Left lobe of liver (tissue), 2 donors: Measurements from ENCODE around the gene TRIM56. TPM values are rescaled to one million over a fixed set of nuclear protein-coding genes. Genes with fewer than 3 reads are reported as not detected.
"Not testable (repeated sequence)": the region's sequence is repeated elsewhere in the genome, so short reads cannot be mapped to it uniquely, and the experiment has no call there.

ENCODE experiments used
- ATAC-seq: fragments of 200-7000 bp; cut with Tn5 transposase; one replicate; pipeline ENCODE4 v1.9.1; 2020; ENCODE audit warnings: mild to moderate bottlenecking, moderate library complexity
- DNase-seq: peaks from one replicate; pipeline ENCODE4 v3.0.0-alpha.2; 2020; ENCODE audit warnings: low spot score
- total RNA-seq: library from RNA; stranded (reverse); gene quantifications from one replicate; pipeline ENCODE4 v1.2.1, GENCODE V29; 2021
- donor health status: DM: no; HTN: no; CAD: no; lungs with moderate emphysema.
- donor health status: DM: no; HTN: yes; CAD: no.

TRIM56 gene
- total RNA-seq, 1 donor from 2014 or later = 23.5 TPM

DNA sequence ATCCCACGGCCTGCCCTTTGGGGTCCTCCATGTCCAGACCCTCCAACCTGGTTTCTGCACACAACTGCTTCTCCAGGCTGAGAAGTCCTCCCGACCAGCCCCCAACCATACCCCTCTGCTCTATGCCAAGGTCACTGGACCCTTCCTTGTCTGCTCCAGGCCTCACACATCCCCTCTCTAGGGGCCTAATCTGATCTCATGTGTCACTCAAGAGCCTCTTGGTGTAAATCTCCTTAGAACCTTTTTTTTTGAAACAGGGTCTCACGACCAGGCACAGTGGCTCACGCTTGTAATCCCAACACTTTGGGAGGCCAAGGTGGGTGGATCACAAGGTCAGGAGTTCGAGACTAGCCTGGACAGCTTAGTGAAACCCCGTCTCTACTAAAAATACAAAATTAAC is 24.1 kb downstream of the TRIM56 start:
- DNase-seq (no peak), ATAC-seq (no peak)

DNA sequence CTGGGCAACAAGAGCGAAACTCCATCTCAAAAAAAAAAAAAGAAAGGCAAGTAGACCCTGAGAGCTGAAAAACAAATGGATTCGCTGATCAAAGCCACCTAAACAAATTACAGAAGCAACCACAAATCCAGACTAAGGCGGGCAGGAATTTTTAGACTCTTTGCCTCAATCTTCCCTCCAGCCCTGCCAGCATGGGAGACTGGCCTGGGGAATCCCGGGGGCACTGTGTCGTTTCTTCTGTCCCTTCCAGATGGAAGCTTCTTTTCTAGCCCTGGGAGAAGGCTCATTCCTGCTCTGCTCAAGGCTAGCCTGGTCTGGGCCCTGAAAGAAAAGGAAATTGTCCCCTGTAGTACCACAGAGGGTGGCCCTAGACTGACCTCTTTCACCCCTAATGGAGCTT is 26.0 kb downstream of the TRIM56 start:
- DNase-seq (no peak), ATAC-seq (no peak)

DNA sequence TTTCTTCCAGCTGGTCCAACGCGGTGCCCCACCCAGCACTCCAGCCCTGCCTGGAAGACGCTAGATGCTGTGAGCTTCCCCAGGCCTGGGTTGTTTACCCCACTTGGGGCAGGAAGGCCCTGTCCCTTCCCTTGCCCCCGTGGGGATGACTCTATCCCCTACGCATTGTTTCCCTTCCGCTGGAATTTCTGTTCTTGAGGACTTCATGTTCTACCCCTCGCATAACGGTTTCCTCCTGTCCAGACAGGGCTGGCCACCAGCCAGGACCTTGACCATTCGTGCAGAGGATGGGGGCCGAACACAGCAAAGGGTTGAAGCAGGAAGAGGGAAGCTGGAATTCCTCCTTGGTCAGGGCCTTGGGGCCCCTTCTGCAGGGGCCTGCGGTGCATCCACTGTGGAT is 27.0 kb downstream of the TRIM56 start:
- peak; percentile 53 for ATAC-seq
- DNase-seq = peak; percentile 56

DNA sequence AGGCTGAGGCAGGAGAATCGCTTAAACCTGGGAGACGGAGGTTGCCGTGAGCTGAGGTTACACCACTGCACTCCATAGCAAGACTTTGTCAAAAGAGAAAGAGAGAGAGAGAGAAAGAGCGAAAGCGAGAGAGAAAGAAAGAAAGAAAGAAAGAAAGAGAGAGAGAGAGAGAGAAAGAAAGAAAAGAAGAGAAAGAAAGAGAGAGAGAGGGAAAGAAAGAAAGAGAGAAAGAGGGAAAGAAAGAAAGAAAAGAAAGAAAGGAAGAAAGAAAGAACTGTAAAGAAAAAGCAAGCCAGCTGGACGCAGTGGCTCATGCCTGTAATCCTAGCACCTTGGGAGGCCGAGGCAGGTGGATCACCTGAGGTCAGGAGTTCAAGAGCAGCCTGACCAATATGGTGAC is 27.9 kb downstream of the TRIM56 start:
- not testable (repeated sequence) for DNase-seq, ATAC-seq

DNA sequence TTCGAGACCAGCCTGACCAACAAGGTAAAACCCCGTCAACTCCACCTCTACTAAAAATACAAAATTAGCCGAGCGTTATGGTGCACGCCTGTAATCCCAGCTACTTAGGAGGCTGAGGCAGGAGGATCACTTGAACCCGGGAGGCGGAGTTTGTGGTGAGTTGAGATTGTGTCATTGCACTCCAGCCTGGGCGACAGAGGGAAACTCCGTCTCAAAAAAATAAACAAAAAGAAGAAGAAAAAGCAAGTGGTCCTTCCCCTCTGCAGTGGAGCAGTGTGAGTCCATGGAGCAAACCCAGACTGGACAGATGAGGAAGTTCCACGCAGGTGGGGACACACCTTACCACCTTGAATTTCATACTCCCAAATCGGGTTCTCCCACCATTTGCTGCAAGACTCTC is 28.6 kb downstream of the TRIM56 start:
- ATAC-seq (no peak), DNase-seq (no peak)

DNA sequence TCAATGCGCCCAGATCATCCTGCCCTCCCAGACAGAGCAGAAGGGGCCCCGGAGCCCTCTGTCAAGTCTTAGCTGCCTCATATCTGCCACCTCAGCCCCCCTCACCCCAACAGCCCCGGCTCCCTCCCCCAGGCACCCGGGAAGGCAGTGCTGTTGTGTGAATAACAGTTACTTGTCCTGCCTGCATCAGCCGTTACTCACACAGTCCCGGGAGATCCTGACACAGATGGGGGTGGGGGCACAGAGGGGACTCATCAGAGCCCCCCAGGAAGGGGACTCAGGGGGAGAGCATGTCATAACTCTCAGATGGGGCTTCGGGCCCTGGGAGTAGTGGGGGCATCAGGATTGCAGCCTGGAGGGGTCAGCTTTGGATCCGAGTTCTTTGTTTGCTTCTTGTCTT is 29.2 kb downstream of the TRIM56 start:
- ATAC-seq (no peak), DNase-seq (no peak)

DNA sequence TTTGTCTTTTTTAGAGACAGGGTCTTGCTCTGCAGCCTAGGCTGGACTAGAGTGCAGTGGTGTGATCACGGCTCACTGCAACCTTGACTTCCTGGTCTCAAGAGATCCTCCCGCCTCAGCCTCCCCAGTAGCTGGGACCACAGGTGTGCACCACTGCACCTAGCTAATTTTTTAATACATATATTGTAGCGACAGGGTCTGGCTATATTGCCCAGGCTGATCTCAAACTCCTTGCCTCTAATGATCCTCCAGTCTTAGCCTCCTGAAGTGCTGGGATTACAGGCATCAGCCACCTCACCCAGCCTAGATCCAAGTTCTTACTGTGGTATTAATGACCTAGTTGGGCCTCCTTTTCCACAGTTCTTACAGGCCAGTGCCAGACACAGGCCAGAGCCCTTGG is 29.9 kb downstream of the TRIM56 start:
- ATAC-seq = no peak
- DNase-seq = no peak

DNA sequence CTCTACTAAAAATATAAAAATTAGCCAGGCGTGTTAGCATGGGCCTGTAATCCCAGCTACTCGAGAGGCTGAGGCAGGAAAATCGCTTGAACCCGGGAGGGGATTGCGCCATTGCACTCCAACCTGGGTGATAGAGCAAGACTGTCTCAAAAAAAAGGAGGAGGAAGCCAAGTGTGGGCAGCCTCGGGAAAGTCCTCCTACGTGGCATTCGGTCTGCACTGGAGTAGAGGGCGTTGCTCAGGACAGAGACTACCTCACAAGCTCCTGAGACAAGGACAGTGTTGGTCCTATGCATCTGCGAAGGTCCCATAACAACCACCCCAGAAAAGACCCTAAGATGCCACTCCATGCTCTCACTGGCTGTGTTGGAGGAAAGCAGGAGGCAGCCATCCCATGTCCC is 31.6 kb downstream of the TRIM56 start:
- ATAC-seq = no peak
- no peak for DNase-seq

DNA sequence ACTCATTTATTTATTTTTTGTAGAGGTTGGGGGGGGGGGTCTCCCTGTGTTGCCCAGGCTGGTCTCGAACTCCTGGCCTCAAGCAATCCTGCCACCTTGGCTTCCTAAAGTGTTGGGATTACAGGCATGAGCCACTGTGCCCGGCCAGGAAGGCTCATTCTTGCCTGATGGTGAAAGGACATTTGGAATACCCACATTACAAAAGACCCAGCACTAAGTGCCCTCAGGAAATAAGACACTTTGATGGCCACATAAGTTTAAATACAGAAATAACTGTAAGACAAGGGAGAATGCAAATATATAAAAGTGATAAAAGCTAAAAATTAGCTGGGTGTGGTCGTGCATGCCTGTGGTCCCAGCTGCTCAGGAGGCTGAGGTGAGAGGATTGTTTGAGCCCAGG is 33.6 kb downstream of the TRIM56 start:
- ATAC-seq (no peak), DNase-seq (no peak)

DNA sequence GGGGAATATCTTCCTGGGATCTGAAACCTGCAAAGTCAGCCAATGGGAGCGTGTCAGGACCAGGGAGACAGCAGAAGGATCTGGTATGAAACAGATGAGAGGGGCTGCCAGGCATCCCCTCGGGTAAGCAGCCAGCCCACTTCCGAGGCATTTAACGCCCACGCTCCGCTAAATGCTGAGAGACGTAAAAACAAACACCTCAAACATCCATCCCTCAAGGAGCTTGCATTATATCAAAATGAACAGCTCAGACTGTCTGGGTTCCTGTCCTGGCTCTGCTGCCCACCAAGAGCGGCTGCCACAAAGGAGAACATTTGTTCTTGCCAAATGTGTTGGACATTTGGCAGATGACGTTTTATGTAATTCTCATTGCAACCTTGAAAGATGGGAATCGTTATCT is 34.6 kb downstream of the TRIM56 start:
- ATAC-seq = no peak
- DNase-seq = no peak

DNA sequence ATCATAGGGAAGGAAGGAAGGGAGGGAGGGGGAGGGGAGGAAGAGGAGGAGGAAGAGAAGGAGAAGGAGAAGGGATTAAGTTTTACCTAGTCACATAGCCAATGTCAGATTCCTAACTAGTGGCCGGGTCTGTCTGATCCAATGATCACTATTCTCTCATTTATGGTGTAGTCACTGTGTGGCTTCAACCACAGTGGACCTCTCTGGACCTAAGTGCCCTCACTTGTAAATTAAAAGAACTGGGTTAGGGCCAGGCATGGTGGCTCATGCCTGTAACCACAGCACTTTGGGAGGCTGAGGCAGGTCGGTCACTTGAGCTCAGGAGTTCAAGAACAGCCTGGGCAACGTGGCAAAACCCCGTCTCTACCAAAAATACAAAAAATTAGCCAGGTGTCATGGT is 35.0 kb downstream of the TRIM56 start:
- no peak for DNase-seq
- no peak for ATAC-seq

DNA sequence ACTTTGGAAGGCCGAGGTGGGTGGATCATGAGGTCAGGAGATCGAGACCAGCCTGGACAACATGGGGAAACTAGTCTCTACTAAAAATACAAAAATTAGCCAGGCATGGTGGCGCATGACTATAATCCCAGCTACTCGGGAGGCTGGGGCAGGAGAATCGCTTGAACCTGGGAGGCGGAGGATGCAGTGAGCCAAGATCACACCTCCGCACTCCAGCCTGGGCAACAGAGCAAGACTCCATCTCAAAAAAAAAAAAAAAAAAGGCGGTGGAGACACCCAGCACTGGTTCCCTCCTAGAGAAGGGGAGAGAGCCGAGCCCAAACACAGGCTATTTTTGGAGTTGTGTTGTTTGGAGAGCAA is 36.3 kb downstream of the TRIM56 start:
- not testable (repeated sequence) for ATAC-seq, DNase-seq

DNA sequence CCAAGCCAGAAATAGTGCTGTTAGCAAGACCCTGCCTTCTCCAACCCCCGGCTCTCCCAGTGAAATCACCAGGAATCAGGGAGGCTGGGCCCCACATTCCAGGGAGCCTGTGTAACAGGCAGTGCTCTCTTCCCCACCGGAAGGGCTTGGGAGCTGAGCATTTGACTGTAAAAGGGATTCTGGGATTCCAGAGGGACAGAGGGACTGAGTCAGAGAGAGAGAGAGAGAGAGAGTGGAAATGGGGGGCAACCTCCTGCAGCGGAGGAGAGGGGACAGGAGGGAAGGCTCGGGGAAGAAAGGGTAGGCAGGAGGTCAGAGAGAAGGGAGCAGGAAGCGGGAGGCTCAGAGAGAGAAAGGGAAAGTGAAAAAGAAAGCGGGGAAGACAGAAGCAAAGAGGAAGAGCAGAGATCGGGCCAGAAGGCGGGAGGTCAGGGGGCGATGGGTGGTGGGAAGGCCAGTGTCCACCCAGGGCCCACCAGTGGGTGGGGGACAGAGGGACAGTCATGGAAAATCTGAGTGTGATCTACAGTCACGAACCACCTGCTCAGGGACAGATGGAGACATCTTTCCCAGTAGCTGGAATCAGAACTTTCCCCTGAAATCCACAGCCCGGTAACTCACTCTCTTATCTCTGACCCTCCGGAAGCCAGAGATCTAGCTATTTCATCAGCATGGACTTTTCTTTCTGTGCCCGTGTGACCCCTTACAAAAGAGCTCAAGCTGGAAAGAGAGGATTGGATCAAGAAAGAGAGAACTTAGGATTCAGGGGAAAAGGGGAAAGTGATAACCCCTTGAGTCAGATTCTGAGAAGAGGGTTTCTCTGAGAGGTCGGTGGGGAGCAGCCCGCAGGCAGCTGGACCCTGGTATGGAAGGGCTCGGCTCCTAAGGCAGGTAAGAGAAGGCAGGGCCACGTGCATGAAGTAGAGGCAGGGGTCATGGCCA is 37.0 kb downstream of the TRIM56 start:
- ATAC-seq = peak; percentile 29

DNA sequence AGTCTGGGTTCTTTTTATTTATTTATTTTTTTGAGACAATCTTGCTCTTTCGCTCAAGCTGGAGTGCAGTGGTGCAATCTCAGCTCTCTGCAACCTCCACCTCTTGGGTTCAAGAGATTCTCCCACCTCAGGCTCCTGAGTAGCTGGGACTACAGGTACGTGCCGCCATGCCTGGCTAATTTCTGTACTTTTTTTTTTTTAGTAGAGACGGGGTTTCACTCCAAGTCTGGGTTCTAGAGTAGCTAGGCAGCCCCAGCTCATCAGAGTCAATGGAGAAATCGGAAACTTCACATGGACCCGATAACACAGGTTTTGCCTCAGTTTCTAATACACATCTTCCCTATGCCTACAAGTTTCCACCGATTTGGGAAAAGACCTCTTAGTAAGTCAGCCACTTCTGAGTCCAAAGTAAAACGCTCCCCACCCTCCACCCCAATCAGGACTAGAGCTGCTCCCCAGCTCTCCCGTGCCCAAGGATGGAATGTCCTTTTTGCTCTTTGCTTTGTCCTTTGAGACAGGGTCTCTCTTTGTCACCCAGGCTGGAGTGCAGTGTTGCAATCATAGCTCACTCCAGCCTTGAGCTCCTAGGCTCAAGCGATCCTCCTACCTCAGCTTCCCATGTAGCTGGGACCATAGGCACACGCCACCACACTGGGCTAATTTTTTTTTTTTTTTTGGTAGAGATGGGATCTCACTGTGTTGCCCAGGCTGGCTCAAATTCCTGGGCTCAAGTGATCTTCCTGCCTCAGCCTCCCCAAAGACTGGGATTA is 37.8 kb downstream of the TRIM56 start:
- no peak for ATAC-seq

More for the DNA sequence above, 37.0 kb downstream of the TRIM56 start:
- peak; percentile 68 for DNase-seq

DNA sequence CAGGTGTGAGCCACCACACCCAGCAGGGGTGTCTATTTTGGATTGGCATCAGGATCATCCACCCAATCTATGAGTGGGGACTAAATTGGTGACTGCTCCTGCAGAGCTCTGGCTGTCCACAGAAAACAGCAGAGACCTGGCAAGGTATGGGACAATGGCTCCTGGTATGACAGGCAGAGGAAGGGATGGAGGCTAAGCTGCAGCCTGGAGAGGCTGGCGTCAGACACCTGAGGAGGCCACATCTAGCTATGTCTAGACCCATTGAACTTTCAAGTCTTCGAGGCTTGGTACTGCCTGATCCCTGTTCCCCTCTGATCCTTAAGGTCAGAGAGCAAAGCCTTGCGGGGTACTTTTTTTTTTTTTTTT is 38.4 kb downstream of the TRIM56 start:
- ATAC-seq (no peak), DNase-seq (no peak)

More for the DNA sequence above, 37.8 kb downstream of the TRIM56 start:
- DNase-seq = no peak

DNA sequence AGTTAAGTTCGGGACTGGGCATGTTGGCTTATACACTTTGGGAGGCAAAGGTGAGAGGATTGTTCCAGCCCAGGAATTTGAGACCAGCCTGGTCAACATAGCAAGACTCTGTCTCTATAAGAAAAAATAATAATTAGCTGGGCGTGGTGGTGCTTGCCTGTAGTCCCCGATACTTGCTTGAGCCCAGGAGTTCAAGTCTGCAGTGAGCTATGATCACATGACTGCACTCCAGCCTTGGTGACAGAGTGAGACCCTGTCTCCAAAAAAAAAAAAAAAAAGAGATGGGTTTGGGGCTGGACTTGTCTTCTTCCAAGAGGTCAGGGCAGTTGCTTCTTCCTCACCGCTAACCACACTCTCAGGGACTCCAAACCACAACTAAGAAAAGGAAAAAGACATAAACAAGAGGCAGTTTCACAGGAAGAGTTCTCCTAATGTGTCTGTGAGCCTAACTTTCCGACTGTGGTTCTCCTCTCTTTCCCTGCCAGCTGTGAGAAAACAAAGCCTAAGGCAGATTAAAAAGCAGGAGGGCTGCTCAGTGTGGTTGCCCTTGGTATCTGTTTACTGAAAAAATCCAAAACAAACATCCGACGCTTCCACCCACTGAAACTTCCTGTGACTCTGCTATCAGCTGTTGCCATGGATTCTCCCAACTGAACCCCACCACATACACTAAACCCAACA is 39.2 kb downstream of the TRIM56 start:
- DNase-seq (peak; percentile 59), ATAC-seq (peak; percentile 19)

DNA sequence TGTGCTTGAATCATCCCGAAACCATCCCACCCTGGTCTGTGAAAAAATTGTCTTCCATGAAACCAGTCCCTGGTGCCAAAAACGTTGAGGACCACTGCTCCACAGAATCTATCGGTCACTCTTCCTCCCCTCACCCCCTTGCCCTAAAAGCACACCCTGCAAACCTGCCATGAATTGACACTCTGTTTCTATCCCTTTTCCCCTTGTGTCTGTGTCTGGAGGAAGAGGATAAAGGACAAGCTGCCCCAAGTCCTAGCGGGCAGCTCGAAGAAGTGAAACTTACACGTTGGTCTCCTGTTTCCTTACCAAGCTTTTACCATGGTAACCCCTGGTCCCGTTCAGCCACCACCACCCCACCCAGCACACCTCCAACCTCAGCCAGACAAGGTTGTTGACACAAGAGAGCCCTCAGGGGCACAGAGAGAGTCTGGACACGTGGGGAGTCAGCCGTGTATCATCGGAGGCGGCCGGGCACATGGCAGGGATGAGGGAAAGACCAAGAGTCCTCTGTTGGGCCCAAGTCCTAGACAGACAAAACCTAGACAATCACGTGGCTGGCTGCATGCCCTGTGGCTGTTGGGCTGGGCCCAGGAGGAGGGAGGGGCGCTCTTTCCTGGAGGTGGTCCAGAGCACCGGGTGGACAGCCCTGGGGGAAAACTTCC is 40.8 kb downstream of the TRIM56 start:
- peak; percentile 96 for DNase-seq
- peak; percentile 60 for ATAC-seq

DNA sequence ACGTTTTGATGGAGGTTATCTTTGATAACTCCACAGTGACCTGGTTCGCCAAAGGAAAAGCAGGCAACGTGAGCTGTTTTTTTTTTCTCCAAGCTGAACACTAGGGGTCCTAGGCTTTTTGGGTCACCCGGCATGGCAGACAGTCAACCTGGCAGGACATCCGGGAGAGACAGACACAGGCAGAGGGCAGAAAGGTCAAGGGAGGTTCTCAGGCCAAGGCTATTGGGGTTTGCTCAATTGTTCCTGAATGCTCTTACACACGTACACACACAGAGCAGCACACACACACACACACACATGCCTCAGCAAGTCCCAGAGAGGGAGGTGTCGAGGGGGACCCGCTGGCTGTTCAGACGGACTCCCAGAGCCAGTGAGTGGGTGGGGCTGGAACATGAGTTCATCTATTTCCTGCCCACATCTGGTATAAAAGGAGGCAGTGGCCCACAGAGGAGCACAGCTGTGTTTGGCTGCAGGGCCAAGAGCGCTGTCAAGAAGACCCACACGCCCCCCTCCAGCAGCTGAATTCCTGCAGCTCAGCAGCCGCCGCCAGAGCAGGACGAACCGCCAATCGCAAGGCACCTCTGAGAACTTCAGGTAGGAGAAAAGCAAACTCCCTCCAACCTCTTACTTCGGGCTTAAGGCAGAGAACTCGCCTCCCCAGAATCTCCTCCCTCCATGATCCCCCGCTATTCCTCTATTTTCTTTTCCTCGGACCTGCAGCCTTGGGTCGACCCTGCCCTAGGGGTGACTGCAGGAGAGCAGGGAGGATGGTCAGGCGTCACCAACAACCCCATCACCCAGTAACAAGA is 41.6 kb downstream of the TRIM56 start, which contains the start of gene SERPINE1:
Gene SERPINE1 (plus strand): TSS at position 454 of the 809 bp plus-strand sequence. CDS start 1,290 bp downstream, outside the sequence.
- ATAC-seq (peak; percentile 79), DNase-seq (peak; percentile 96)

DNA sequence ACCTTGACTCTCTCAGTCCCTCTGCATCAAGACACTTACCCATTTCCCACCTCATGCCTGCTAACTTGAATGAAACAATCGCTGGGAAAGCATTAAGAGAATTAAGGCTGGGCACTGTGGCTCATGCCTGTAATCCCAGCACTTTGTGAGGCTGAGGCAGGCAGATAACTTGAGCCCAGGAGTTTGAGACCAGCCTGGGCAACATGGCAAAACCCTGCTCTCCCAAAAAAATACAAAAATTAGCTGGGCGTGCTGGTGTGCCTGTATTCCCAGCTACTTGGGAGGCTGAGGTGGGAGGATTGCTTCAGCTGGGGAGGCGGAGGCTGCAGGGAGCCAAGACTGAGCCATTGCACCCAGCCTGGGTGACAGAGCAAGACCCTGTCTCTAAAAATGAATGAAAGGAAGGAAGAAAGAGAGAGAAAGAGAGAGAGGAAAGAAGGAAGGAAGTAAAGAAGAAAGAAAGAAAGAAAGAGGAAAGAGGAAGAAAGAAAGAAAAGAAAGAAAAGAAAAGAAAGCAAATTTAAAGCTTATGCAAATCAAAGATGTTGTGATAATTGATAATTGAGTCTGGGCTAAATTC is 42.3 kb downstream of the TRIM56 start:
- DNase-seq = no peak
- ATAC-seq = peak; percentile 0
